Ureter (tissue), 1 donor: ENCODE results near the gene SLC36A3. TPM values are rescaled to one million over a fixed set of nuclear protein-coding genes. Genes with fewer than 3 reads are reported as not detected.

Experiments used
- DNase-seq: peaks from one replicate; pipeline ENCODE4 v3.0.0-alpha.2; 2020; ENCODE audit warnings: low spot score
- total RNA-seq: library from RNA; stranded (reverse); gene quantifications from one replicate; pipeline ENCODE4 v1.2.4, GENCODE V29; 2023
- donor health status: DM: yes; HTN: yes; CAD: no.

Gene SLC36A3
- total RNA-seq, 1 donor from 2014 or later = not detected

DNA sequence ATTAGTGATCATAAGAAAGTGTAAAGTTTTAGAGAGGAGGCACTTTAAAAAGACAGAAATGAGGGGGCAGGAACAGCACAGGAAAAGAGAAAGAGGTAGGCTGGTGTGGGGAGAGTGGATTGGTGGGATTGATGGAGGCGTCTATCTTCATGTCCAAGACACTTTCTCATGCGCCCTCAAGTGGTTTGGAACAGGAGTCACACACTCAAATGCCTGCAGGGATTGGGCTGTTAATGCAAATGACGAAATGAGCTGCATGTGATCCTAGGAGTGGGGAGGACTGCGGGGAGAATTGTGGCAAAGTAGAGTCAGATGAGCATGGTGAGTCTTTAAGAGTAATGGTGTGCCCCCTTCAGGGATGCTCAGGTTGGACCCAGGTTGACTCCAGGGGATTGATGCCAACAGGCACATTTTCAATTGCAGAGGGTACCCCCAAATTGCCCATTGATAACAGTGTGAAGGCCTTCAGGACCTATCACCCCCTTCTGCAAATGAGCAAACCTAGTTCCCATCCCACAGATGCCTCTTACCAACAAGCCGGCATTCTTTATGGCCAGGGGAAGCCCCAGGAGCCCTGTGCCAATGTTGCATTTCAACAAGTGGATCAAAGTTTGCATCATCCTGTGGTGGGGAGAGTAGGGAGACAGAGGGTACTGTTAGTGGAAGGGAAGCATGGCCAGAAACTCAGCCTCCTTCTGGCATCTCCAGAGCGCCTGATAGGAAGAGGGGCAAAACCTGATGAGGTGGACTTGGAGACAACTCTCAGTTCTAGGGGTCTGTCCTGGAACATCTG is 5.3 kb downstream of the SLC36A3 start:
- DNase-seq = no peak

DNA sequence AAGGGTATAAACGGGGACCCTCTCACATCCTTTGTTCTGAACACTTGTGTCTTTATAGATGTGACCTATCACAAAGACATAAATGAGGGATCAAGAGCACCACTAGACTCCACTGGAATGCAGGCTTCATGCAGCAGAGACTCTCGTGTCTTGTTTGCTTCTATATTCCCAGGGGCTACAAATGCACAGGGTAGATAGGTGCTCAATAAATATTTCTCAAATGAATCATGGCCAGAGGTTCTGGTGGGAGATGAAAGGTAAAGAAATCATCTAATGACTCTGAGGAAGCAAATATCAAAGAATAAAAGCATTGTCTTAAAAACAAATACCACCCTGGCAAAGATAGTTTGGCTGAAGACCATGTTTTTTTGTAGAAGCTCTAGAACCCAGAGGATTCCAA is 6.6 kb downstream of the SLC36A3 start:
- no peak for DNase-seq

DNA sequence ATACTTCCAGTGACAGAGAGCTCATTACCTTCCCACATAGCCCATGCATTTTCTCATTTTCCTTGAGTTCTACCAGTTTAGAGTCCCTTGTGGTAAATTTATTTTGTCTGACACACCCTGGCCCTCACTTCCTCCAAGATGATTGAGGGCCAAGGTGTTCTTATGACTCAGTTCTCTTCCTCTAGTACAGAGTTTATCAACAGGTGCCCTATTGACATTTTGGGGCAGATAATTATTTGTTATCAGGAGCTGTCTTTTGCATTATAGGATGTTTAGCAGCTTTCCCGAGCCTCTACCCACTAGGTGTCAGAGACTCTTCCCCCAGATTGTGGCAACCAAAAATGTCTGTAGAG is 7.1 kb downstream of the SLC36A3 start:
- DNase-seq = no peak

DNA sequence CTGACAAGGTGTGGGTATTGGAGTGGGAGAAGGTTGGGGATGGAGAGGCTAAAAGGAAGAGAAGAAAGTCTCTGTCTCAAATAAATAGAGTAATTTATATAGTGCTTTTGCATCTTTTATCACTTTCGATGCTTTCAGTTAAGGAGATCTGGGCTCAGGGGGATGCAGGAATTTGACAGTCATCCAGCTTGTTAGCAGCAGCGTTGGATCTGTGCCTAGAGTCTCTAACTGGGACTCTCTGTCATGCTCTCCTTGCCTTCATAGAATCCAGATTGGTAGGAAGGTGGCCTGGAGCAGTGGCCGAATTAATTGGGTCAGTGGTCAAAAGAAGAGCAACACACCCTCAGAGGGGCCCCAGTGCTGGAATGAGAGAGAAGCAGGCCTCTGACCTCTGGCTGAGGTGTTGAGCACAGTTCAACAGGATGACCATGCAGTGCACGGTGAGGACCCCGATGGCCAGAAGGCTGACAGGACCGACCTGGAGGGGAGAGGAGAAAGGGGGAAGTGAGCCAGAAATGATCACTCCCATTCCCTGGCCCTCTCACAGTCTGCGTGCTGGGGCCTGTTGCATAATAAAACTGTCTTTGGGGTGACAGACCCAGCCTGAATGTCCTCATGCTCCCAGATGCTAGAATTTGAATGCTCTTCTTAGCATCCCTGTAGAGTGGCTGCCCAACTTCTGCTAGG is 7.6 kb downstream of the SLC36A3 start:
- DNase-seq = no peak

DNA sequence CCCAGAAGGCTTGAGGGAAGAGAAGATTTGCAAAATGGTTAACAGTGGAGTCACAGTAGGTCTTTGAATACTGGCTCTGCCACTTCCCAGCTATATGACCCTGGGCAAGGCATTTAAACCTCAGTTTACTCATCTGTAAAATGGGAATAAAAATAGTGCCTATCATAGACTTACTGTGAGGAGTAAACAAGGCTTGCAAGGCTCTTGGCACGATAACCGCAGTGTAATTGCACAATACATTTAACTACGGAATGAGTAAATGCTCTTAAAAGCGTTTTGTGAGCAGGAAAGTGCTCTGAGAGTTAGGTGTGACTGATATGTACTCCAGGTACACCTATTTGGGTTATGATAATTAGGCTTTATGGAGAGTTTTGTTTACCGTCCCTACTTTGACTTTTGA is 8.4 kb downstream of the SLC36A3 start:
- DNase-seq = no peak

- DNase-seq = no peak
These were observed 9.9 kb downstream of the SLC36A3 start for GRCh38 chr5:151293624-151294023.

DNA sequence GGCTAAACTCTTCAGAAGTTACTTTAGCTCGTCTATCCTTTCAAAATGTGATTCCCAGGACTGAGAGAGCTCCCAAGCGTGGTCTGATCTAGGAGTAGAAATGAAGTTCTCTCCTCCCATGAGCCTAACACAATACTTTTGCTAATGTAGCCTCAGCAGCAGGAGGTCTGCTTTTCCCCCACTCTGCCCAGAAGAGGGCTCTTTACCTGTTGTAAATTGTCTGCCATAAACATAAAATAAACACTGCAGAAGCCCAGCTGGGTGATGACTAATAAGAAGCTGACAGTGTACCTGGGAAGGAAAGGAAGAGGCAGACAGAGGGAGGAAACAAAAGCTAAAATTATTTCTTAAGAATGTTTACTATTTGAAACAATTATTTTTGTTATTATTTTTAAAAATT is 15.4 kb downstream of the SLC36A3 start:
- no peak for DNase-seq

GRCh38 chr5:151286246-151286645 is 17.3 kb downstream of the SLC36A3 start:
- no peak for DNase-seq

GRCh38 chr5:151285683-151286082 is 17.9 kb downstream of the SLC36A3 start:
- no peak for DNase-seq

- no peak for DNase-seq
These were observed 19.1 kb downstream of the SLC36A3 start for GRCh38 chr5:151284392-151284967.

GRCh38 chr5:151283120-151283825 is 20.3 kb downstream of the SLC36A3 start:
- DNase-seq = no peak

GRCh38 chr5:151281001-151281639 is 22.4 kb downstream of the SLC36A3 start:
- DNase-seq = no peak

DNA sequence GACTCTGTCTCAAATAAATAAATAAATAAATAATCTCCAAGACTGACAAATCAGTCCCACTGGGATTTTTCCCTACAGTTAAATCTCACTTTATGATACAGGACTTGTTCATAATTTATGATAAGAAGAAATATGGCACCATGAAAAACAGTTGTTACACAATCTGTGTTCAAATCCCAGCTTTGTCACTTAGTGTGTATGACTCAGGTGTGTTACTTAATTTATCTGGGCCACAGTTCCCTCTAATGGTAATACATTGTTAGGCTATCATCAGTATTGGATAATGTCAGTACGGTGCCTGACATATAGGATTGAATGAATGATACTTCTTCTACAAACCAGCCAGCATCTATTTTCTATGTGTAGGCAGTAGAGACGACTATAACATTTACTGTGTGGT is 23.1 kb downstream of the SLC36A3 start:
- no peak for DNase-seq

DNA sequence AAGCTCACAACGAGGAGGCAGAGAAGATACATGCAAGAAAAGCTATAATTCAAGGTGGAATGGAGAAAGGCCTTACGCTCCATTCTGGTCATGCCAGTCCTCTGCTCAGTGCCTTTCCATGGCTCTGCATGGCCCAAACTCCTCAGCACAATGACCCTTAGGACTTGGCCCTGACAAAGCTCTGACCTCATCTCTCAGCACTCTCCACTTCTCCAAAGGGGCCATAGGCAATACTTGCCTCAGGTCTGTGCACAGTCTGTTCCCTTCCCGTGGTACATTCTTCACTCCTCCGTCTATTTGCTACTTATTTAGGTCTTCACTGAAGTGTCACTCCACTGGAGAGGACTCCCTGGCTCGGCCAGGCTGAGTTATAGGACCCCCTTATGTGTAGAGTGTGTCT is 24.7 kb downstream of the SLC36A3 start:
- no peak for DNase-seq

GRCh38 chr5:151275803-151276202 is 27.8 kb downstream of the SLC36A3 start:
- no peak for DNase-seq

DNA sequence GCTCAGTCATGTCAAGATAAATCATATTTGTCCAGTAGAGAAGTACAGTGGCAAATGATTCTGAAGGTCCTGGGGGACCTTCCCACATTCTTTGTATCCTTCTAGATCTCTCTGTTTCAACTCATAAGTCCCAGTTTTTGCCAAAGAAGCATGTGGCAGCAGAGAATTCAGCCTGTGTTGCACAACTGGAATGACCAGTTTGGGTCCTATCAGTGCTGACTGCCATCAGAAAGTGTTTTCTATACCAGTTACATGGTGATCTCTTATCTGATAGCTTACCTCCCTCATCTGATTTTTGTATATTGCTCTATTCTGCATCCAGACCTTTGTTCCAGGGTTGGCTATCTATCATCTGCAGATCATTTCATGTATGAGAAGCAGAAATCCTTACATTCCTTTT is 28.9 kb downstream of the SLC36A3 start:
- DNase-seq = no peak

- DNase-seq = no peak
These were observed 32.2 kb downstream of the SLC36A3 start for GRCh38 chr5:151271336-151271735.

DNA sequence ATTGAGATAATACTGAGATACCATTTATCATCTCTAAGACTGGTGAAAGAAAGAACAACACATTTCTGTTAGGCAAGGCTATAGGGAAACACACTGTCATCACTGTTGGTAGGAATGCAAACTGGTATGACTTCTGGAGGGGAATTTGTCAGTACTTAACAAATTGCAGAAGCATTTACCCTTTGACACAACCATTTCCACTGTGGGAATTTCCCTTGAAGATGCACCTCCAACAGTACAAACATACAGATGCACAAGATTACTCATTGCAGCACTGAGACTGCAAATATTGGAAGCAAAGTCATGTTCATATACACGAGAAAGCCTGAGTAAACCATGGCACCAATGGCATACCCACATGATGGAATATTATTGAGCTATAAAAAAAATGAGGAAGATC is 33.0 kb downstream of the SLC36A3 start:
- no peak for DNase-seq

GRCh38 chr5:151267491-151268260 is 35.9 kb downstream of the SLC36A3 start:
- DNase-seq = no peak

- peak; percentile 72 for DNase-seq
These were observed 39.5 kb downstream of the SLC36A3 start for GRCh38 chr5:151264113-151264512.

DNA sequence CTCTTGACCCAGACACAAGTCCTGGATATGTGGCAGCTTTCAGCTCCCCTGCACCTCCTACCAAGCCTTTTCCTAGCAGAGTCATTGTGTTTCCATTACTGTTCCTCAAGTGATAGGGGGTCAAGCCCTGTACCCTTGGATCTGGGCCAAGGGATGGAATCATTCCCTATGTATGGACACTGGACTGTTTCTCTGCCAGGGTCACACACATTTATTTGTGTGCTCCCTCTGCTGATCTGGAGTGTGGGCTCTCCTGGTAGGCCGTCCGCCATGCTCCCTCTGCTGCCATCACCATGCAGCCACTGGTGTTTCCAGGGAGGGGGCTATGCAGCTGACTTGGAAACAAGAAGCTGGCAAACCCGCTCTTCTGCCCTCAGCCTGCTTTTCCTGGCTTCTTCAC is 41.0 kb downstream of the SLC36A3 start:
- no peak for DNase-seq
